Esophagus squamous epithelium (tissue), 5 donors: ENCODE data around the gene NCF2. TPM values are rescaled to one million over a fixed set of nuclear protein-coding genes. Genes with fewer than 3 reads are reported as not detected.
A peak's percentile ranks its signal among the peaks of the same experiment; 100 is the strongest.

Experiments used
- DNase-seq: peaks from one replicate; lab custom pipeline; 2025; lab: John Stamatoyannopoulos, UW
- H3K27ac ChIP-seq, 4 donors: fragments of 200-600 bp; sonication (generic); one replicate each; pipeline ENCODE4 v1.5.1; 2016 to 2019; ENCODE audit warnings: mild to moderate bottlenecking in 1 of 4
- H3K27me3 ChIP-seq, 4 donors: fragments of 200-600 bp; sonication (generic); 1 replicate in 3 of 4; 2 replicates in 1 of 4; pipeline versions ENCODE4 v1.5.1 to v1.6.0; 2017 to 2021; ENCODE audit warnings: antibody characterized with exemption in 1 of 4
- H3K36me3 ChIP-seq, 3 donors: fragments of 200-600 bp; sonication (generic); one replicate each; pipeline ENCODE4 v1.5.1; 2016 to 2019
- H3K4me1 ChIP-seq, 3 donors: fragments of 200-600 bp; sonication (generic); one replicate each; pipeline ENCODE4 v1.5.1; 2017 to 2019
- H3K4me3 ChIP-seq, 4 donors: fragments of 200-600 bp; sonication (generic); 1 replicate in 3 of 4; 2 replicates in 1 of 4; pipeline ENCODE4 v1.5.1; 2016 to 2019; ENCODE audit warnings: mild to moderate bottlenecking in 2 of 4, moderate library complexity in 1 of 4
- H3K9me3 ChIP-seq, 3 donors: fragments of 200-600 bp; sonication (generic); one replicate each; pipeline ENCODE4 v1.5.1; 2016 to 2019
- POLR2A ChIP-seq, 4 donors: fragments of 450-650 bp; IDR thresholded peaks; one replicate each; pipeline ENCODE4 v1.6.1; 2017; ENCODE audit warnings: antibody characterized with exemption in 4 of 4, mild to moderate bottlenecking in 4 of 4, moderate library complexity in 3 of 4
- WGBS, 2 donors: methylation state at CpG; one replicate each; pipeline ENCODE4 v1.1.5; 2018; 5-methylcytosine and 5-hydroxymethylcytosine counted together
- intact Hi-C: fragments of 100-400 bp; cut with DNase I; formaldehyde crosslinking; loops from one replicate; pipeline ENCODE4 v1.15.0; 2022
- total RNA-seq, 4 donors: library from RNA; depleted of rRNA; stranded (reverse); fragments of >200 nt; gene quantifications; one replicate each; pipeline ENCODE4 v1.1.0, GENCODE V29; 2016
- TF ChIP-seq, protein P1 (sequence below), 6 experiments: fragments of 450-650 bp in 4 of 6; fragments of 200-600 bp in 2 of 6; sonication (generic) in 2 of 6; IDR thresholded peaks; one replicate each; pipeline ENCODE4 v1.5.1; 2016 to 2019; ENCODE audit warnings: antibody characterized with exemption in 6 of 6, mild to moderate bottlenecking in 4 of 6, moderate library complexity in 4 of 6
- donor health status: DM: yes; HTN: yes; CAD: no.

NCF2 gene
- total RNA-seq, 4 donors from 2014 or later, result 8.1 to 23.1 (median 14.3) TPM

DNA sequence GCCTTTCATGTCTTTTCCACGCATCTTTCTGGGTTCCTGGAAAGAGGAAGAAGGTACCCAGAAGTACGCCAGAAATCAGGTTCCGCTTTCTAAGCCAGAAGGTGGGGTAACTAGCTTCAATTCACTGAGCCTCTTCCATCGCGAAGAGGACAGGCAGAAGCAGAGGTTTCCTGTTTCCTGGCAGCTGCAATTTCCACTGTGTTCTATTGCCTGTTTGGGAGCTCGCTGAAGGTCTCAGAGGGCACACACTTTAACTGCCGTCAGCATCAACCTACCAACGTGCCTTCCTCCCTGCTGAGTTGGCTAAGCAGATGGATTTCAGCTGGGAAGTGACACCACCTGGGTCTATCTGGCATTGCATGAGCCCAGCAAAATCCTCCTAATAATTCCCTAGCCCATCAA, 10.0 kb downstream of the NCF2 start:
- Histone ChIP-seq H3K36me3 (no peaks in the 10 kb centered on the region), H3K4me3 (no peak overlapping the region), H3K4me1 (peaks cover 0 to 11% (median 0%) of the 10 kb centered on the region in 3 donors), H3K27me3 (no peaks in the 10 kb centered on the region), H3K27ac (peak overlapping the region in 2 of 4 donors; percentile 36 to 54), H3K9me3 (no peaks in the 10 kb centered on the region)
- 32 to 66% methylated on average over 5 to 8 of the region's 8 CpGs for WGBS, 2 donors
- intact Hi-C loops, result no loop called here
- DNase-seq, result no peak
- no peak for TF ChIP-seq POLR2A (IDR thresholded peaks at IDR 0.05)
- TF ChIP-seq, protein P1, sequence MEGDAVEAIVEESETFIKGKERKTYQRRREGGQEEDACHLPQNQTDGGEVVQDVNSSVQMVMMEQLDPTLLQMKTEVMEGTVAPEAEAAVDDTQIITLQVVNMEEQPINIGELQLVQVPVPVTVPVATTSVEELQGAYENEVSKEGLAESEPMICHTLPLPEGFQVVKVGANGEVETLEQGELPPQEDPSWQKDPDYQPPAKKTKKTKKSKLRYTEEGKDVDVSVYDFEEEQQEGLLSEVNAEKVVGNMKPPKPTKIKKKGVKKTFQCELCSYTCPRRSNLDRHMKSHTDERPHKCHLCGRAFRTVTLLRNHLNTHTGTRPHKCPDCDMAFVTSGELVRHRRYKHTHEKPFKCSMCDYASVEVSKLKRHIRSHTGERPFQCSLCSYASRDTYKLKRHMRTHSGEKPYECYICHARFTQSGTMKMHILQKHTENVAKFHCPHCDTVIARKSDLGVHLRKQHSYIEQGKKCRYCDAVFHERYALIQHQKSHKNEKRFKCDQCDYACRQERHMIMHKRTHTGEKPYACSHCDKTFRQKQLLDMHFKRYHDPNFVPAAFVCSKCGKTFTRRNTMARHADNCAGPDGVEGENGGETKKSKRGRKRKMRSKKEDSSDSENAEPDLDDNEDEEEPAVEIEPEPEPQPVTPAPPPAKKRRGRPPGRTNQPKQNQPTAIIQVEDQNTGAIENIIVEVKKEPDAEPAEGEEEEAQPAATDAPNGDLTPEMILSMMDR (IDR thresholded peaks at IDR 0.05), result no peak

DNA sequence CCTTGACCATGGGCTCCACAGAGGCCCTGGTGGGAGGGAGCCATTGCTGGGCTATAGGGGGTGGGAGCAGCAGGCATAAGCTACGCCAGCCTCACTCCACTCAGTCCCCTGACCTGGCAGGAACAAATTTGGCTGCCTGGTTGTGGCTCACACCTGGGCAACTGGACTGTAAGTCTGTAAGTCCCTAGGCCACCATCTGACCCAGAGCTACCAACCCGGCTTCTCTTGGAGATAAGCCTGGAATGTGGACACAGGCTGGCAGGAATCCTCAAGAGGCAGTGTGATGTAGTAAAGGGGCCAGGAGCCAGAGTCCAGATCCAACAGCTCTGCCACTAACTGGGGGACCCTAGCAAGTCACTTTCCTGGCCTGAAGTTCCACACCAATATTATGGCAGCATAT, 11.4 kb downstream of the NCF2 start:
- H3K9me3 ChIP-seq, result no peaks in the 10 kb centered on the region
- WGBS, 2 donors, result no CpG with 5 or more reads among the region's 2 CpGs
- no peaks in the 10 kb centered on the region for H3K27me3 ChIP-seq
- H3K4me1 ChIP-seq, result peaks cover 0 to 11% (median 0%) of the 10 kb centered on the region in 3 donors
- no peak for DNase-seq
- no peak overlapping the region for H3K4me3 ChIP-seq
- intact Hi-C loops, result no loop called here
- no peak for TF ChIP-seq POLR2A (IDR thresholded peaks at IDR 0.05)
- TF ChIP-seq, protein P1 (IDR thresholded peaks at IDR 0.05), result no peak
- H3K36me3 ChIP-seq, result no peaks in the 10 kb centered on the region
- peak overlapping the region in 2 of 4 donors; percentile 3 to 6 for H3K27ac ChIP-seq

DNA sequence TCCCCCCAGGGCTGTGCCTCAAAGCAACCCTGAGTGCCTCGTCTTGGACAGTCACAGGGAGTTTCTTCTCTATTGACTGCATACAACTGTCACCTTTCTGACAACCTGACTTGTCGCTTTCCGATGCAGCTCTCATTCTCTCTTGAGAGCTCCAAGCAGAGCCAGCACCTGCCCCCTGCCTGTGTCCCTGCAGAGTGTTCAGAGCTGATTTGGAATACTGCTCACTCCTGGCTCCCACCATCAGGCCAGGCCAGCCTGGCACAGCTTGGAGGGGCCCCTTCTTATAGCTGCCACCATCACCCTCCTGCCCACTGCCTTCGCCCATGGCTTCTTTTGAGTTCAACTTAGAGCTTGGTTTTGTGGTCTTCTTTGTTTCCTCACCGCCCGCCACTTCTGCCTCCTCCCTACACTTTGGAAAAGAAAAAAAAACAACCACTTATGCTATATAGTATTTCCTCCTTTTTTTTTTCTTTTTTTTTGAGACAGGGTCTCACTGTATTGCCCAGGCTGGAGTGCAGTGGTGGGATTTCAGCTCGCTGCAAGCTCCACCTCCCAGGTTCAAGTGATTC, 12.3 kb downstream of the NCF2 start:
- WGBS, 2 donors, result 82 to 89% methylated on average over 7 of the region's 7 CpGs
- Histone ChIP-seq H3K27me3 (no peaks in the 10 kb centered on the region), H3K36me3 (no peaks in the 10 kb centered on the region), H3K4me1 (peaks cover 0 to 11% (median 0%) of the 10 kb centered on the region in 3 donors), H3K9me3 (no peaks in the 10 kb centered on the region), H3K4me3 (no peak overlapping the region), H3K27ac (peak overlapping the region in 1 of 4 donors; percentile 44)
- intact Hi-C loops, result no loop called here
- no peak for DNase-seq
- no peak for TF ChIP-seq POLR2A (IDR thresholded peaks at IDR 0.05)
- TF ChIP-seq, protein P1 (IDR thresholded peaks at IDR 0.05), result no peak

DNA sequence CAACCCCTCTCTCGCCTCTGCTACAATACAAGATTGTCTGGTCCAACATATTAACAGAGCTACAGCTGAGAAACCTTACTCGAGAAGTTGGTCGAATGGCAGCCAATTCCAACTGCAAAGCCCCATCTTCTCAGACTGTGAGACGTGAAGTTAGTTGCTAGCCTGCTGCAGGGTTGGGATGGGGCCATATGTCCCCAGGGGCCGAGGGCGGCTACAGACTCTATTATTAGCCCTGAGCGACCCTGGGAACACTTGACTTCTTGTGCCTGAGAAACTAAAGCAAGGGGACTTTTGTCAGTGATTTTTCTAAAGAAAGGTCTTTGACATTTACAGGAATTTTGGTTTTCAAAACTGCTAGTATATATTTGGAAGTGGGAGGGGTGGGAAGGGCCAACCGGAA, 13.7 kb downstream of the NCF2 start:
- TF ChIP-seq POLR2A (IDR thresholded peaks at IDR 0.05), result no peak
- TF ChIP-seq, protein P1 (IDR thresholded peaks at IDR 0.05), result no peak
- H3K4me3 ChIP-seq, result no peak overlapping the region
- DNase-seq, result no peak
- no peaks in the 10 kb centered on the region for H3K9me3 ChIP-seq
- H3K36me3 ChIP-seq, result no peaks in the 10 kb centered on the region
- peaks cover 0 to 11% (median 0%) of the 10 kb centered on the region in 3 donors for H3K4me1 ChIP-seq
- WGBS, 2 donors, result 66 to 76% methylated on average over 5 to 6 of the region's 8 CpGs
- H3K27me3 ChIP-seq, result no peaks in the 10 kb centered on the region
- intact Hi-C loops, result no loop called here
- H3K27ac ChIP-seq, result peak overlapping the region in 2 of 4 donors; percentile 14 to 36

DNA sequence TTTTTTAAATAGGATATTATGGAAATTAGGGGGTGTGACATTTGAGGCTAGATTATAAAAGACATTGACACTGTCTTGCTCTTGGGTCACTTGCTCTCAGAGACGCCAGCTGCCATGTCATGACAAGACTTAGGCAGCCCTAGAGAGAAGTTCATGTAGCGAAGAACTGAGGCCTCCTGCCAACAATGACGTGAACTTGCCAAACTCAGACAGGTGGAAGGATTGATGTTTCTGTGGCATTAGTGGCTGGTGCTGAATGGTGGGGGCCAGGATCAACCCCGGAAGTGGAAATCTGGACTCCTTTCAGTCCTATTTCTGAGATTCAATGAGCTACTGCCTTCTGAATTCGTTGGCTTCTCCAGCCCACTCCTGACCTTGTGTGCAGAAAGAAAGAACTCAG, 14.7 kb downstream of the NCF2 start:
- Histone ChIP-seq H3K9me3 (no peaks in the 10 kb centered on the region), H3K36me3 (no peaks in the 10 kb centered on the region), H3K27me3 (no peaks in the 10 kb centered on the region), H3K27ac (no peak overlapping the region), H3K4me1 (peaks cover 0 to 10% (median 0%) of the 10 kb centered on the region in 3 donors), H3K4me3 (no peak overlapping the region)
- DNase-seq, result no peak
- intact Hi-C loops, result no loop called here
- WGBS, 2 donors, result 43 to 67% methylated on average over 5 of the region's 5 CpGs
- TF ChIP-seq, protein P1 (IDR thresholded peaks at IDR 0.05), result no peak
- no peak for TF ChIP-seq POLR2A (IDR thresholded peaks at IDR 0.05)
